ENCODE measurements around the gene TIMM10B. TPM values are rescaled to one million over a fixed set of nuclear protein-coding genes. Genes with fewer than 3 reads are reported as not detected.
A peak's percentile ranks its signal among the peaks of the same experiment; 100 is the strongest.

Gene TIMM10B
- total and polyA plus RNA-seq, 2 of the 13 experiments (the other 11 are each of a cell fraction or from before 2014, with no cell fraction given) = 34.9 to 39.5 TPM

- TF ChIP-seq, protein P1, sequence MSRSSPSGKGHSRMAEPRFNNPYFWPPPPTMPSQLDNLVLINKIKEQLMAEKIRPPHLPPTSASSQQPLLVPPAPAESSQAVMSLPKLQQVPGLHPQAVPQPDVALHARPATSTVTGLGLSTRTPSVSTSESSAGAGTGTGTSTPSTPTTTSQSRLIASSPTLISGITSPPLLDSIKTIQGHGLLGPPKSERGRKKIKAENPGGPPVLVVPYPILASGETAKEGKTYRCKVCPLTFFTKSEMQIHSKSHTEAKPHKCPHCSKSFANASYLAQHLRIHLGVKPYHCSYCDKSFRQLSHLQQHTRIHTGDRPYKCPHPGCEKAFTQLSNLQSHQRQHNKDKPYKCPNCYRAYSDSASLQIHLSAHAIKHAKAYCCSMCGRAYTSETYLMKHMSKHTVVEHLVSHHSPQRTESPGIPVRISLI (CRISPR knock-in tag; IDR thresholded peaks at IDR 0.05; ENCODE audit: borderline replicate concordance) = no peak
- peak; percentile 19; the same call in 1 of the 2 replicates for TF ChIP-seq TARDBP (CRISPR knock-in tag; IDR thresholded peaks at IDR 0.05)
- TF ChIP-seq TSC22D2 (CRISPR knock-in tag; IDR thresholded peaks at IDR 0.05; ENCODE audit: borderline replicate concordance) = no peak
- no peak for TF ChIP-seq ZNF780A (CRISPR knock-in tag; IDR thresholded peaks at IDR 0.05)
- TF ChIP-seq MTA1 (CRISPR knock-in tag; IDR thresholded peaks at IDR 0.05; ENCODE audit: borderline replicate concordance) = peak; percentile 70; the same call in 1 of the 2 replicates
- TF ChIP-seq ZNF773 (CRISPR knock-in tag; IDR thresholded peaks at IDR 0.05; ENCODE audit: borderline replicate concordance) = 0 out of 2 replicates have a peak, but pooled peaks have one; percentile 4
- no peak for TF ChIP-seq RBM22 (optimal IDR thresholded peaks at IDR 0.05; ENCODE audit: low read length)
- TF ChIP-seq, protein P2, sequence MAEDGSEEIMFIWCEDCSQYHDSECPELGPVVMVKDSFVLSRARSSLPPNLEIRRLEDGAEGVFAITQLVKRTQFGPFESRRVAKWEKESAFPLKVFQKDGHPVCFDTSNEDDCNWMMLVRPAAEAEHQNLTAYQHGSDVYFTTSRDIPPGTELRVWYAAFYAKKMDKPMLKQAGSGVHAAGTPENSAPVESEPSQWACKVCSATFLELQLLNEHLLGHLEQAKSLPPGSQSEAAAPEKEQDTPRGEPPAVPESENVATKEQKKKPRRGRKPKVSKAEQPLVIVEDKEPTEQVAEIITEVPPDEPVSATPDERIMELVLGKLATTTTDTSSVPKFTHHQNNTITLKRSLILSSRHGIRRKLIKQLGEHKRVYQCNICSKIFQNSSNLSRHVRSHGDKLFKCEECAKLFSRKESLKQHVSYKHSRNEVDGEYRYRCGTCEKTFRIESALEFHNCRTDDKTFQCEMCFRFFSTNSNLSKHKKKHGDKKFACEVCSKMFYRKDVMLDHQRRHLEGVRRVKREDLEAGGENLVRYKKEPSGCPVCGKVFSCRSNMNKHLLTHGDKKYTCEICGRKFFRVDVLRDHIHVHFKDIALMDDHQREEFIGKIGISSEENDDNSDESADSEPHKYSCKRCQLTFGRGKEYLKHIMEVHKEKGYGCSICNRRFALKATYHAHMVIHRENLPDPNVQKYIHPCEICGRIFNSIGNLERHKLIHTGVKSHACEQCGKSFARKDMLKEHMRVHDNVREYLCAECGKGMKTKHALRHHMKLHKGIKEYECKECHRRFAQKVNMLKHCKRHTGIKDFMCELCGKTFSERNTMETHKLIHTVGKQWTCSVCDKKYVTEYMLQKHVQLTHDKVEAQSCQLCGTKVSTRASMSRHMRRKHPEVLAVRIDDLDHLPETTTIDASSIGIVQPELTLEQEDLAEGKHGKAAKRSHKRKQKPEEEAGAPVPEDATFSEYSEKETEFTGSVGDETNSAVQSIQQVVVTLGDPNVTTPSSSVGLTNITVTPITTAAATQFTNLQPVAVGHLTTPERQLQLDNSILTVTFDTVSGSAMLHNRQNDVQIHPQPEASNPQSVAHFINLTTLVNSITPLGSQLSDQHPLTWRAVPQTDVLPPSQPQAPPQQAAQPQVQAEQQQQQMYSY (CRISPR knock-in tag; IDR thresholded peaks at IDR 0.05) = no peak; the same call in 1 of the 2 replicates
- TF ChIP-seq, protein P3, sequence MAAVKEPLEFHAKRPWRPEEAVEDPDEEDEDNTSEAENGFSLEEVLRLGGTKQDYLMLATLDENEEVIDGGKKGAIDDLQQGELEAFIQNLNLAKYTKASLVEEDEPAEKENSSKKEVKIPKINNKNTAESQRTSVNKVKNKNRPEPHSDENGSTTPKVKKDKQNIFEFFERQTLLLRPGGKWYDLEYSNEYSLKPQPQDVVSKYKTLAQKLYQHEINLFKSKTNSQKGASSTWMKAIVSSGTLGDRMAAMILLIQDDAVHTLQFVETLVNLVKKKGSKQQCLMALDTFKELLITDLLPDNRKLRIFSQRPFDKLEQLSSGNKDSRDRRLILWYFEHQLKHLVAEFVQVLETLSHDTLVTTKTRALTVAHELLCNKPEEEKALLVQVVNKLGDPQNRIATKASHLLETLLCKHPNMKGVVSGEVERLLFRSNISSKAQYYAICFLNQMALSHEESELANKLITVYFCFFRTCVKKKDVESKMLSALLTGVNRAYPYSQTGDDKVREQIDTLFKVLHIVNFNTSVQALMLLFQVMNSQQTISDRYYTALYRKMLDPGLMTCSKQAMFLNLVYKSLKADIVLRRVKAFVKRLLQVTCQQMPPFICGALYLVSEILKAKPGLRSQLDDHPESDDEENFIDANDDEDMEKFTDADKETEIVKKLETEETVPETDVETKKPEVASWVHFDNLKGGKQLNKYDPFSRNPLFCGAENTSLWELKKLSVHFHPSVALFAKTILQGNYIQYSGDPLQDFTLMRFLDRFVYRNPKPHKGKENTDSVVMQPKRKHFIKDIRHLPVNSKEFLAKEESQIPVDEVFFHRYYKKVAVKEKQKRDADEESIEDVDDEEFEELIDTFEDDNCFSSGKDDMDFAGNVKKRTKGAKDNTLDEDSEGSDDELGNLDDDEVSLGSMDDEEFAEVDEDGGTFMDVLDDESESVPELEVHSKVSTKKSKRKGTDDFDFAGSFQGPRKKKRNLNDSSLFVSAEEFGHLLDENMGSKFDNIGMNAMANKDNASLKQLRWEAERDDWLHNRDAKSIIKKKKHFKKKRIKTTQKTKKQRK (IDR thresholded peaks at IDR 0.05; ENCODE audit: low read length) = no peak
- TF ChIP-seq TCF7L2 (IDR thresholded peaks at IDR 0.05; ENCODE audit: low read depth, low read length) = no peak
- peak; percentile 62; the same call in 1 of the 2 replicates for TF ChIP-seq ZNF451 (CRISPR knock-in tag; IDR thresholded peaks at IDR 0.05)
- TF ChIP-seq THAP7 (CRISPR knock-in tag; IDR thresholded peaks at IDR 0.05) = 0 out of 2 replicates have a peak, but pooled peaks have one; percentile 55
- TF ChIP-seq ZSCAN9 (CRISPR knock-in tag; IDR thresholded peaks at IDR 0.05; ENCODE audit: borderline replicate concordance) = peak; percentile 65; the same call in 1 of the 2 replicates
- TF ChIP-seq HNRNPH1 (optimal IDR thresholded peaks at IDR 0.05; ENCODE audit: low read depth, low read length) = no peak
- TF ChIP-seq KDM1A (CRISPR knock-in tag; IDR thresholded peaks at IDR 0.05) = no peak; the same call in 1 of the 2 replicates
- no peak for TF ChIP-seq ZNF850 (CRISPR knock-in tag; conservative IDR thresholded peaks at IDR 0.05)
- TF ChIP-seq SUZ12 (IDR thresholded peaks at IDR 0.05; ENCODE audit: low read depth, low read length) = no peak
- TF ChIP-seq REPIN1 (CRISPR knock-in tag; IDR thresholded peaks at IDR 0.05; ENCODE audit: borderline replicate concordance, low read depth) = peak; percentile 14; the same call in 1 of the 2 replicates
- no peak for TF ChIP-seq TBP (CRISPR knock-in tag; IDR thresholded peaks at IDR 0.05)
Measured at GRCh38 chr11:6481012-6481923, at the start of gene TIMM10B, which contains the start of gene ARFIP2 (continued).
